DMS79 (cell line): Measurements from ENCODE around the gene SPATA46.

ENCODE experiments used
- DNase-seq: peaks from one replicate; lab custom pipeline; 2025; lab: John Stamatoyannopoulos, UW

Gene SPATA46

GRCh38 chr1:162391790-162392563, 15.3 kb upstream of the SPATA46 start:
- DNase-seq: peak; percentile 26

GRCh38 chr1:162390396-162391185, 13.9 kb upstream of the SPATA46 start:
- DNase-seq: no peak

- no peak for DNase-seq
Observed at GRCh38 chr1:162389971-162390370, 13.3 kb upstream of the SPATA46 start.

GRCh38 chr1:162389021-162389818, 12.6 kb upstream of the SPATA46 start:
- DNase-seq: no peak

GRCh38 chr1:162388615-162389014, 12.0 kb upstream of the SPATA46 start:
- DNase-seq: no peak

- DNase-seq: no peak
Observed at GRCh38 chr1:162388083-162388594, 11.5 kb upstream of the SPATA46 start.

- no peak for DNase-seq
Observed at GRCh38 chr1:162387226-162388082, 10.8 kb upstream of the SPATA46 start.

GRCh38 chr1:162386292-162387225, 9.9 kb upstream of the SPATA46 start:
- DNase-seq: no peak

GRCh38 chr1:162385702-162386101, 9.0 kb upstream of the SPATA46 start:
- DNase-seq: no peak

- DNase-seq: no peak
Observed at GRCh38 chr1:162385280-162385623, 8.6 kb upstream of the SPATA46 start.

- DNase-seq: no peak
Observed at GRCh38 chr1:162384601-162385279, 8.1 kb upstream of the SPATA46 start.

GRCh38 chr1:162384116-162384515, 7.5 kb upstream of the SPATA46 start:
- DNase-seq: no peak

- no peak for DNase-seq
Observed at GRCh38 chr1:162383516-162383915, 6.9 kb upstream of the SPATA46 start.

- no peak for DNase-seq
Observed at GRCh38 chr1:162383091-162383490, 6.4 kb upstream of the SPATA46 start.

GRCh38 chr1:162381941-162382750, 5.5 kb upstream of the SPATA46 start:
- no peak for DNase-seq

GRCh38 chr1:162381383-162381782, 4.7 kb upstream of the SPATA46 start, which contains the start of gene C1orf226:
Gene C1orf226 (plus strand): TSS chr1:162381728. CDS start chr1:162381902, 174 bp downstream.
- no peak for DNase-seq

- no peak for DNase-seq
Observed at GRCh38 chr1:162380061-162380846, 3.6 kb upstream of the SPATA46 start.

- DNase-seq: no peak
Observed at GRCh38 chr1:162375463-162375862, 1.2 kb downstream of the SPATA46 start.
